Esophagus muscularis mucosa (tissue), 4 donors: ENCODE data around the gene PLGRKT. TPM values are rescaled to one million over a fixed set of nuclear protein-coding genes. Genes with fewer than 3 reads are reported as not detected.
"Not testable (repeated sequence)": the region's sequence is repeated elsewhere in the genome, so short reads cannot be mapped to it uniquely, and the experiment has no call there.

Experiments
- DNase-seq: peaks from one replicate; pipeline ENCODE4 v3.0.0-alpha.2; 2017; ENCODE audit errors: extremely low spot score
- H3K27ac ChIP-seq, 4 donors: fragments of 200-600 bp; sonication (generic); replicated peaks in 1 of 4; 1 replicate in 3 of 4; 2 replicates in 1 of 4; pipeline ENCODE4 v1.5.1; 2016 to 2019; ENCODE audit warnings: mild to moderate bottlenecking in 1 of 4
- H3K27me3 ChIP-seq, 4 donors: fragments of 200-600 bp; sonication (generic); one replicate each; pipeline versions ENCODE4 v1.5.1 to v1.6.0; 2016 to 2019
- H3K36me3 ChIP-seq, 4 donors: fragments of 200-600 bp; sonication (generic); one replicate each; pipeline ENCODE4 v1.5.1; 2016 to 2019
- H3K4me1 ChIP-seq, 4 donors: fragments of 200-600 bp; sonication (generic); one replicate each; pipeline ENCODE4 v1.5.1; 2016 to 2019
- H3K4me3 ChIP-seq, 4 donors: fragments of 200-600 bp; sonication (generic); 1 replicate in 2 of 4; 2 replicates in 2 of 4; pipeline ENCODE4 v1.5.1; 2016 to 2019; ENCODE audit warnings: mild to moderate bottlenecking in 4 of 4, moderate library complexity in 1 of 4
- H3K9me3 ChIP-seq, 4 donors: fragments of 200-600 bp; sonication (generic); 1 replicate in 3 of 4; 2 replicates in 1 of 4; pipeline ENCODE4 v1.5.1; 2016 to 2019
- EP300 ChIP-seq: sonication (generic); formaldehyde crosslinking; IDR thresholded peaks from one replicate; pipeline ENCODE4 v1.6.1; 2017; ENCODE audit warnings: antibody characterized with exemption
- POLR2A ChIP-seq: fragments of 450-650 bp; IDR thresholded peaks from one replicate; pipeline ENCODE4 v1.6.1; 2017; ENCODE audit warnings: antibody characterized with exemption, moderate library complexity, mild to moderate bottlenecking, low read depth
- POLR2AphosphoS5 ChIP-seq, 2 donors: sonication (generic); formaldehyde crosslinking; IDR thresholded peaks; one replicate each; pipeline ENCODE4 v1.6.1; 2017; ENCODE audit warnings: antibody characterized with exemption in 2 of 2
- WGBS: methylation state at CpG from one replicate; pipeline ENCODE4 v1.1.5; 2018; 5-methylcytosine and 5-hydroxymethylcytosine counted together
- intact Hi-C: fragments of 100-400 bp; cut with DNase I; formaldehyde crosslinking; loops from one replicate; pipeline ENCODE4 v1.15.1; 2023
- total RNA-seq, 4 donors: library from RNA; depleted of rRNA; stranded (reverse); fragments of >200 nt; gene quantifications; one replicate each; pipeline versions ENCODE4 v1.1.0 to v1.2.1, GENCODE V29; 2016
- TF ChIP-seq, protein P1 (sequence below), 3 experiments: fragments of 200-600 bp in 2 of 3; fragments of 450-650 bp in 1 of 3; sonication (generic) in 2 of 3; IDR thresholded peaks; one replicate each; pipeline ENCODE4 v1.5.1; 2017 to 2019; ENCODE audit warnings: antibody characterized with exemption in 3 of 3, mild to moderate bottlenecking in 2 of 3, moderate library complexity in 1 of 3

PLGRKT gene
- total RNA-seq, 4 donors from 2014 or later = 11.1 to 18.3 (median 11.7) TPM

DNA sequence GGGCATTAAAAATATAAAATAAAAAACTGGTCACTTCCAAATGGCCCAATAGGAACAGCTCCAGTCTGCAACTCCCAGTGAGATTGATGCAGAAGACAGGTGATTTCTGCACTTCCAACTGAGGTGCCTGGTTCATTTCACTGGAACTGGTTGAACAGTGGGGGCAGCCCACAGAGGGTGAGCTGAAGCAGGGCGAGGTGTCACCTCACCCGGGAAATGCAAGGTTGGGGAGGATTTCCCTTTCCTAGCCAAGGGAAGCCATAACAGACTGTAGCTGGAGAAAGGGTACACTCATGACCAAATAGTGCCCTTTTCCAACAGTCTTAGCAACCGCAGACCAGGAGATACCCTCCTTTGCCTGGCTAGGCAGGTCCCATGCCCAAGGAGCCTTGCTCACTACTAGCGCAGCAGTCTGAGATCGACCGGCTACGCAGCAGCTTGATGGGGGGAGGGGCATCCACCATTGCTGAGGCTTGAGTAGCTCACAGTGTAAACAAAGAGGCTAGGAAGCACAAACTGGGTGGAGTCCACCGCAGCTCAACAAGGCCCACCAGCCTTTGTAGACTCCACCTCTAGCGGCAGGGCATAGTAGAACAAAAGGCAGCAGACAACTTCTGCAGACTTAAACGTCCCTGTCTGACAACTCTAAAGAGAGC is 110.7 kb downstream of the PLGRKT start:
- Histone ChIP-seq H3K27me3 (peaks cover 0 to 6% (median 0%) of the 10 kb centered on the region in 4 donors), H3K4me3 (no peak overlapping the region), H3K9me3 (no peaks in the 10 kb centered on the region), H3K27ac (no peak overlapping the region), H3K36me3 (no peaks in the 10 kb centered on the region), H3K4me1 (no peaks in the 10 kb centered on the region)
- no peak for TF ChIP-seq POLR2AphosphoS5 (IDR thresholded peaks at IDR 0.05)
- no peak for TF ChIP-seq POLR2A
- TF ChIP-seq, protein P1, sequence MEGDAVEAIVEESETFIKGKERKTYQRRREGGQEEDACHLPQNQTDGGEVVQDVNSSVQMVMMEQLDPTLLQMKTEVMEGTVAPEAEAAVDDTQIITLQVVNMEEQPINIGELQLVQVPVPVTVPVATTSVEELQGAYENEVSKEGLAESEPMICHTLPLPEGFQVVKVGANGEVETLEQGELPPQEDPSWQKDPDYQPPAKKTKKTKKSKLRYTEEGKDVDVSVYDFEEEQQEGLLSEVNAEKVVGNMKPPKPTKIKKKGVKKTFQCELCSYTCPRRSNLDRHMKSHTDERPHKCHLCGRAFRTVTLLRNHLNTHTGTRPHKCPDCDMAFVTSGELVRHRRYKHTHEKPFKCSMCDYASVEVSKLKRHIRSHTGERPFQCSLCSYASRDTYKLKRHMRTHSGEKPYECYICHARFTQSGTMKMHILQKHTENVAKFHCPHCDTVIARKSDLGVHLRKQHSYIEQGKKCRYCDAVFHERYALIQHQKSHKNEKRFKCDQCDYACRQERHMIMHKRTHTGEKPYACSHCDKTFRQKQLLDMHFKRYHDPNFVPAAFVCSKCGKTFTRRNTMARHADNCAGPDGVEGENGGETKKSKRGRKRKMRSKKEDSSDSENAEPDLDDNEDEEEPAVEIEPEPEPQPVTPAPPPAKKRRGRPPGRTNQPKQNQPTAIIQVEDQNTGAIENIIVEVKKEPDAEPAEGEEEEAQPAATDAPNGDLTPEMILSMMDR (IDR thresholded peaks at IDR 0.05) = no peak
- no peak for TF ChIP-seq EP300
- intact Hi-C loops = no loop called here
- peak; percentile 90 for DNase-seq
- 61% methylated on average over 3 of the region's 10 CpGs for WGBS

DNA sequence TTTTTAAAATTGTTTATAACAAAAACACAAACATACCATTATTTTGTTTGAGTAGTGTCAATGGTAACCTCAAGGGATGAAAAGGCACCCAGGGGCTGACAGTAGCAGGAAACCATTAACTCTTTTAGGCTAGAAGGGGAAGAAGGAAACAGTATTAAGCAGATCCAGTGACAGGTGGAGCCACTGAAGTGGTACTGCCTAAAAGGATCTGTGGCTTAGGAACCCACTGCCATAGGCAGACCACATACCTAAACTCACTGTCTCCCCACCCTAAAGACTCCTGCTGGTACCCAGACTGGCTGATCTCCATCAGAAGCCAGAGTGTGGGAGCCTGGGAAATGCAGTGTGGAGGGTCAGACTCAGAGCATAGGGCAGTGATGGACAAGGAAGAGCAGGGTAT is 111.5 kb downstream of the PLGRKT start:
- no peaks in the 10 kb centered on the region for H3K9me3 ChIP-seq
- DNase-seq = peak; percentile 72
- peaks cover 0 to 6% (median 0%) of the 10 kb centered on the region in 4 donors for H3K27me3 ChIP-seq
- no peaks in the 10 kb centered on the region for H3K36me3 ChIP-seq
- H3K27ac ChIP-seq = no peak overlapping the region
- no peaks in the 10 kb centered on the region for H3K4me1 ChIP-seq
- no peak overlapping the region for H3K4me3 ChIP-seq
- intact Hi-C loops = no loop called here
- TF ChIP-seq POLR2AphosphoS5 (IDR thresholded peaks at IDR 0.05) = no peak
- TF ChIP-seq, protein P1 (IDR thresholded peaks at IDR 0.05) = no peak
- TF ChIP-seq EP300 = no peak
- no peak for TF ChIP-seq POLR2A

DNA sequence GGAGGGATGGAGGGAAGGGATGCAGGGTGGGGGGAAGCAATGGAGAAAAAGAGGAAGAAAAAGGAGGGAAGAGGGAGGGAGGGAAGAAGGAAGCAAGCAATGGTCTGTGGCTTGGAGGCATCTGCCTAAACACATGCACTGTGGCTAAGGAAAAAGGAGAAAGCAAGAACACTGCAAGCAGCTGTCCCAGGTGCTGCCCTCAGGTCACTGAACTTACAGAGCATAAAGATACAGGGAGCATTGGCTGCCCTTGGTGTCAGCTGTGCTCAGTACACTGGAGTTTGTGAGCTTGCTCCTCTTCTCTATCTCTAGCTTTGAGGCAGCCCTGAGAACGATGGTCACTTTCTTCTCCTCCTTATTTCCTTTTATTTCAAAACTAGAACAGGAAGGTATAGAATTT is 116.1 kb downstream of the PLGRKT start:
- H3K9me3 ChIP-seq, intact Hi-C loops, H3K4me1 ChIP-seq, H3K36me3 ChIP-seq, DNase-seq, H3K27me3 ChIP-seq, H3K27ac ChIP-seq, H3K4me3 ChIP-seq: not testable (repeated sequence)
- 72% methylated on average over 1 of the region's 1 CpG for WGBS

DNA sequence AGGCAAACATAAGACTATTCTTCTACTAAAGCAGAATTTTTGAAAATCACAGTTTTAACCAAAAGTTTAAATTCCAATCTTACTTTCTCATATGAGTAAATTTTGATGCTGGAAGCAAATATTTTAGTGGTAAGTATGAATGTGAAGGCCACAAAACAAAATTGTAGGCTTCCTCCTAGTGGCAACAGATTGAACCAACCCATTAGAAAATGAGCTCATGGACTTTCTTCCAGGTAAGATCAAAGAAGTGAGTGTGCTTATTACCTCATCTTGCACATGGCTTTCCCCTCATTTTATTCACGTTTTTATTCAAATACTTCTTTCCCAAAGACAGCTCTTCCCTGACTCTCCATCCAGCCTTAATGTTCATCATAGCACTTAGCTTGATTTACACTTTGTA is 116.7 kb downstream of the PLGRKT start:
- no peaks in the 10 kb centered on the region for H3K27me3 ChIP-seq
- H3K4me3 ChIP-seq = no peak overlapping the region
- TF ChIP-seq POLR2A = no peak
- no peak for TF ChIP-seq EP300
- TF ChIP-seq POLR2AphosphoS5 (IDR thresholded peaks at IDR 0.05) = no peak
- TF ChIP-seq, protein P1 (IDR thresholded peaks at IDR 0.05) = no peak
- H3K9me3 ChIP-seq = peaks cover 0 to 4% (median 0%) of the 10 kb centered on the region in 4 donors
- no peak overlapping the region for H3K27ac ChIP-seq
- WGBS = 22% methylated on average over 1 of the region's 1 CpG
- DNase-seq = no peak
- H3K4me1 ChIP-seq = no peaks in the 10 kb centered on the region
- H3K36me3 ChIP-seq = no peaks in the 10 kb centered on the region
- intact Hi-C loops = no loop called here

- H3K36me3 ChIP-seq, DNase-seq, H3K4me3 ChIP-seq, H3K4me1 ChIP-seq, intact Hi-C loops, H3K27me3 ChIP-seq, H3K27ac ChIP-seq: not testable (repeated sequence)
- peaks cover 0 to 18% (median 14%) of the 10 kb centered on the region in 4 donors for H3K9me3 ChIP-seq
- WGBS = 100% methylated on average over 1 of the region's 1 CpG
Measured at GRCh38 chr9:5316406-5316805, 121.3 kb downstream of the PLGRKT start.

- Histone ChIP-seq H3K27ac (no peak overlapping the region), H3K4me3 (no peak overlapping the region), H3K27me3 (no peaks in the 10 kb centered on the region), H3K9me3 (peaks cover 0 to 18% (median 14%) of the 10 kb centered on the region in 4 donors), H3K36me3 (no peaks in the 10 kb centered on the region), H3K4me1 (no peaks in the 10 kb centered on the region)
- WGBS = 64% methylated on average over 4 of the region's 4 CpGs
- TF ChIP-seq POLR2A = no peak
- no peak for TF ChIP-seq EP300
- TF ChIP-seq, protein P1 (IDR thresholded peaks at IDR 0.05) = no peak
- no peak for TF ChIP-seq POLR2AphosphoS5 (IDR thresholded peaks at IDR 0.05)
- intact Hi-C loops = no loop called here
- no peak for DNase-seq
Measured at GRCh38 chr9:5315187-5315923, 122.4 kb downstream of the PLGRKT start.
